OCI-LY7 (cell line): ENCODE measurements around the gene EPHA8.

Experiments
- EZH2phosphoT487 ChIP-seq: fragments of 200-600 bp; sonication (generic); IDR thresholded peaks from 2 replicates; pipeline ENCODE4 v1.6.1; 2018; ENCODE audit warnings: low read depth, borderline replicate concordance, mild to moderate bottlenecking, mixed run types, antibody characterized with exemption, low read length, moderate library complexity, mixed read lengths
- TF ChIP-seq, protein P1 (sequence below): fragments of 200-600 bp; sonication (generic); conservative IDR thresholded peaks from 2 replicates; pipeline ENCODE4 v1.5.1; 2014; ENCODE audit warnings: mild to moderate bottlenecking, antibody characterized with exemption, low read length, moderate library complexity, mixed read lengths

DNA sequence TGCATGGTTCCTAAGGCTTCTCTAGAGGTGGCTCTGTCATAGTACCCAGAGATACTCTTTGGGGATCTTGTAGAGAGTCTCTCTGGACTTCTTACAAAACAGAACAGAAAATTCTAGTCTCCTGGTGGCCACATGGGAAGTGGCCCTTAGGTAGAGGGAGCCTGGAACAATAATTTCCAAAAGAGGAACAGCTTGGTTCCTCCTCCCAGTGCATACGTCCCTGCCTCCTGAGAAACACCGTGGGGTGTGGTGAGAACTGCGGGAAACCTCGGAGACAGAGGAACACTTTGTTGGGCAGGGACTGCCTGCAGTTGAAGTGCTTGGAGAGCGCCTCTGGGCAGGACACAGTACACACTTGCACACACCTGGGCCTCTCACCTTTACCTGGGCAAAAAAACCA, 38.8 kb upstream of the EPHA8 start:
- TF ChIP-seq, protein P1, sequence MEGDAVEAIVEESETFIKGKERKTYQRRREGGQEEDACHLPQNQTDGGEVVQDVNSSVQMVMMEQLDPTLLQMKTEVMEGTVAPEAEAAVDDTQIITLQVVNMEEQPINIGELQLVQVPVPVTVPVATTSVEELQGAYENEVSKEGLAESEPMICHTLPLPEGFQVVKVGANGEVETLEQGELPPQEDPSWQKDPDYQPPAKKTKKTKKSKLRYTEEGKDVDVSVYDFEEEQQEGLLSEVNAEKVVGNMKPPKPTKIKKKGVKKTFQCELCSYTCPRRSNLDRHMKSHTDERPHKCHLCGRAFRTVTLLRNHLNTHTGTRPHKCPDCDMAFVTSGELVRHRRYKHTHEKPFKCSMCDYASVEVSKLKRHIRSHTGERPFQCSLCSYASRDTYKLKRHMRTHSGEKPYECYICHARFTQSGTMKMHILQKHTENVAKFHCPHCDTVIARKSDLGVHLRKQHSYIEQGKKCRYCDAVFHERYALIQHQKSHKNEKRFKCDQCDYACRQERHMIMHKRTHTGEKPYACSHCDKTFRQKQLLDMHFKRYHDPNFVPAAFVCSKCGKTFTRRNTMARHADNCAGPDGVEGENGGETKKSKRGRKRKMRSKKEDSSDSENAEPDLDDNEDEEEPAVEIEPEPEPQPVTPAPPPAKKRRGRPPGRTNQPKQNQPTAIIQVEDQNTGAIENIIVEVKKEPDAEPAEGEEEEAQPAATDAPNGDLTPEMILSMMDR: no peak
- TF ChIP-seq EZH2phosphoT487: no peak
